Measurements from ENCODE around the gene AGBL5. TPM values are rescaled to one million over a fixed set of nuclear protein-coding genes. Genes with fewer than 3 reads are reported as not detected.

The AGBL5 gene
- total and polyA plus RNA-seq, 9 of the 15 experiments (the other 6 are each of a cell fraction or from before 2014, with no cell fraction given) = 3.3 to 52.7 (median 26.2) TPM

DNA sequence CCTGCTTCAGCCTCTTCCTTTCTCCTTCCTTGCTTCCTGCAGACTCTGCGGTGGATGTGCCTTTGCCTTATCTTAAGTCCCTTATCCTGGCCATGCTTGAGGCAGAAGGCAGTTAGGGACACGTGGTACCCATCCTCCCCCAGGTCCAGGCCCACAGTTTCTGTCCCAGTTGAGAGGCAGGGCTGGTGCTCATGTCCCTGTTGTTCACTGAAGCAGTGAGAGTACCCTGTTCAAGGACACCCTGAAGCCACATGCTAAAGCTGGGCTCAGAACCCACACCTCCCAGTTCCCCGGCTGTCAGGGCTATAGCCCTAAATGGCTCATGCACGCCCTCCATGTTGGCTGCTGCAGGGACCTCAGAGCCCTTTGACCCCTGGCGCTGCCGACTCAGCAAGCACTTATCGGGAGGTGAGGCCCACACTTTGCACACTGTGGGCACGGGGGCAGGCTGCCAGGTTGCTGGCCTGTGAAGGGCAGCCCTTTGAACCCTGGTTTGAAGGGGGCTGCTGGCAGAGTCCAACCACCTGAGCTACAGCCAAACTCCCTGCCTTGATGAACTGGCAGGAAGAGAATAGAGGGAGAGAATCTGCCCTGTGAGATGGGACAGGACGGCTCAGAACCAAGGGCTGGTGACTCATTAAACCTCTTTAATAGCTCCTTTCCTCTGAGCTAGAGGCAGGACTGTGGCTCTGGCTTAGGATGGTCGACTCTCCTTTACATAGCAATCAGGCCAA lies 41.4 kb downstream of the AGBL5 start (continued):
- TF ChIP-seq, protein P1, sequence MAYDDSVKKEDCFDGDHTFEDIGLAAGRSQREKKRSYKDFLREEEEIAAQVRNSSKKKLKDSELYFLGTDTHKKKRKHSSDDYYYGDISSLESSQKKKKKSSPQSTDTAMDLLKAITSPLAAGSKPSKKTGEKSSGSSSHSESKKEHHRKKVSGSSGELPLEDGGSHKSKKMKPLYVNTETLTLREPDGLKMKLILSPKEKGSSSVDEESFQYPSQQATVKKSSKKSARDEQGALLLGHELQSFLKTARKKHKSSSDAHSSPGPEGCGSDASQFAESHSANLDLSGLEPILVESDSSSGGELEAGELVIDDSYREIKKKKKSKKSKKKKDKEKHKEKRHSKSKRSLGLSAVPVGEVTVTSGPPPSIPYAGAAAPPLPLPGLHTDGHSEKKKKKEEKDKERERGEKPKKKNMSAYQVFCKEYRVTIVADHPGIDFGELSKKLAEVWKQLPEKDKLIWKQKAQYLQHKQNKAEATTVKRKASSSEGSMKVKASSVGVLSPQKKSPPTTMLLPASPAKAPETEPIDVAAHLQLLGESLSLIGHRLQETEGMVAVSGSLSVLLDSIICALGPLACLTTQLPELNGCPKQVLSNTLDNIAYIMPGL (CRISPR knock-in tag; IDR thresholded peaks at IDR 0.05) = no peak
- TF ChIP-seq ZNF165 (CRISPR knock-in tag; IDR thresholded peaks at IDR 0.05; ENCODE audit: borderline replicate concordance) (peak; percentile 72; the same call in 1 of the 2 replicates), RBFOX2 (IDR thresholded peaks at IDR 0.05; ENCODE audit: low read depth, low read length) (peak; percentile 39; the same call in 1 of the 2 replicates), CBFB (CRISPR knock-in tag; IDR thresholded peaks at IDR 0.05) (0 out of 2 replicates have a peak, but pooled peaks have one; percentile 39), MGA (IDR thresholded peaks at IDR 0.05) (peak; percentile 92), ATF7 (IDR thresholded peaks at IDR 0.05) (peak; percentile 28; the same call in 1 of the 2 replicates), ZFP36 (IDR thresholded peaks at IDR 0.05; ENCODE audit: low read depth, low read length, partially characterized antibody) (no peak), CEBPB (tag; IDR thresholded peaks at IDR 0.05) (no peak), GATAD2A (IDR thresholded peaks at IDR 0.05) (peak; percentile 75), ZNF431 (CRISPR knock-in tag; IDR thresholded peaks at IDR 0.05) (no peak), MECOM (CRISPR knock-in tag; IDR thresholded peaks at IDR 0.05) (peak; percentile 54; the same call in 1 of the 2 replicates)
